ENCODE data around the gene KIF17.

KIF17 gene

DNA sequence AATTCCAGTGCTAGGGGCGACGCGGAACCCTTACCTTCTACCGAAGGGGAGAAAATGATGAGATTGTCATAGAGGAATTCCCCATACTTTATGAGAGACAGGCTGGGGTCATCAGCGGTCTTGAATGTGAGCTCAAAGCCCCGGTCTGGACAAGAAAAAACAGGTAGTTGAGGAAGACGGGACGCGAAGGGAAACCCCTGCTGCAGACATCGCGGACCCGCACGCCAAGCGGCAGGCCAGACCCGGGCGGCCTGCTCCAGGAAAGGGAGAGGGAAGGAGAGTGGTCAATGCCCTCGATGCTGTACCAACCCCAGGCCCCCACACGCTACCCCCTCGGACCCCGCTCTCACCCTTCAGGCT, 57.0 kb downstream of the KIF17 start:
- no peak for DNase-seq (ENCODE audit: low spot score)

GRCh38 chr1:20660363-20660762, 57.4 kb downstream of the KIF17 start:
- no peak for DNase-seq (ENCODE audit: low spot score)

- no peak for DNase-seq (ENCODE audit: low spot score)
These were observed 59.5 kb downstream of the KIF17 start for GRCh38 chr1:20658166-20658915.

DNA sequence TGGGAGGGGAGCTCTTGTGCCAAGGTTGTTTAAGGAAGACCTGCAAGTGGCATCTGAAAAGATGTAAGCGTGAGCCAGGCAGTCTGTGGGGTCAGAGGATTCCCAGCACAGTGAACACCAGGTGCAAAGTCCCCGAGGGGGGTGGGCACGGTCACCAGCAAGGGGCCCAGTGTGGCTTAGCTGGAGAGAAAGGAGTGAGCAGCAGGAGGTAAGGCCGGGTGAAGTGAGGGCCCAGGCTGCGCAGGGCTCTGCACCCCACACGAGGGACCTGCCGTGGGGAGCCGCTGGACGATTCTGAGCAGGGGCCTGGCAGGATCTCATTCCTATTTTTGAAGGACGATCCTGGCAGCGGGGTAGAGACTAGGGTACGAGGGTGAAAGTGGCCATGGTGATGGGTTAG, 60.8 kb downstream of the KIF17 start:
- no peak for DNase-seq (ENCODE audit: low spot score)

DNA sequence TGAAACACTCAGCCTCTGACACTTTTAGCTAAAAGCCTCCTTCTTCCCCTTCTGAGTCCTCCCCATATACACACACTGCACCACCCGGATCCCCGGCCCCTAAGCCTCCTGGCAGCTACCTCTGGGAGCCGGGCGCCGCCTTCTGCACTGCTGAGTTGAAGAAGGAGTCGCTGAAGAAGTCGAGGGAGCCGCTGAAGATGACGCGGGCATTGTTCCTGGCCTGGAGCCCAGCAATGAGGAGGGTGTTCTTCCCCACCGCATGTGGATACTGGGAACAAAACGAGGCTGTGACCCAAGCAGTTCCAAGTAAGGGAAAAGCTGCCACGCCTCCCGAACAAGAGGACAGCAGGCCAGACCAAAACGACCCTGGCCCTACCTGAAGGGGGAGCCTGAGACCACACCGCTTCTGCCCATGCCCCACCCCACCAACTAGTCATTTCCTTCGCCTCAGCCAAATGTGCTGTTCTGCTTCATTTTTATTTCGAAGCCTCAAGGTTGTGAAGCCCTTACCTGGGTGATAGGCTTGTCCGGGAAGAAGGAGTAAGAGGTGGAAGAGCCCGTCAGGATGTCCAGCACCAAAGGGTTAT, 63.6 kb downstream of the KIF17 start:
- no peak for DNase-seq (ENCODE audit: low spot score)

GRCh38 chr1:20652300-20652699, 65.5 kb downstream of the KIF17 start:
- no peak for DNase-seq (ENCODE audit: low spot score)

DNA sequence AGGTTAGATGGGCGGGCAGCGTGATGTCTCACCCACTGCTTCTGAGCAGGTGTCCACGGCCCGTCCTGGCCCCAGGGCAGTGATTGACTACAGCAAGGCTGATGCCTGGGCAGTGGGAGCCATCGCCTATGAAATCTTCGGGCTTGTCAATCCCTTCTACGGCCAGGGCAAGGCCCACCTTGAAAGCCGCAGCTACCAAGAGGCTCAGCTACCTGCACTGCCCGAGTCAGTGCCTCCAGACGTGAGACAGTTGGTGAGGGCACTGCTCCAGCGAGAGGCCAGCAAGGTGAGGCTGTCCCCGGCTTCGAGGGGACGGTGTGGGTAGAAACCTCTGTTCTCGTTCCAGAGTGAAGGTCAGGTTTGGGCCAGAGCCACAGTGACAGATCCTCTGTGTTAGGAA, 68.9 kb downstream of the KIF17 start:
- no peak for DNase-seq (ENCODE audit: low spot score)

DNA sequence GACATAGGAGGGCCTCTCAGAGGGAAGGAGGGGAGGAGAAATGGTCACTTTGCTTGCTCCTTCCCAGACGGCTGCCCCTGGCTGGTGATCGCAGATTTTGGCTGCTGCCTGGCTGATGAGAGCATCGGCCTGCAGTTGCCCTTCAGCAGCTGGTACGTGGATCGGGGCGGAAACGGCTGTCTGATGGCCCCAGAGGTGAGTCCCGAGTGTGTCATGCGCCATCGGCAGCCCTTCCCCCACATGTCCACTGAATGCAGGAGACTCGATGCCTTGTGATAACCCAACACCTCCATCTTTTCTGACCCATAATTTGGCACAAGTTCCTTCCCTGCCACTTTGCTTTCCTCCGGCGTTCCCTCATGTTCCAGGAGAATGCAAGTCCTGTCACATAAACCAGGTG, 69.4 kb downstream of the KIF17 start:
- no peak for DNase-seq (ENCODE audit: low spot score)

- DNase-seq (ENCODE audit: low spot score) = no peak
These were observed 72.4 kb downstream of the KIF17 start for GRCh38 chr1:20645414-20645813.

GRCh38 chr1:20644416-20644815, 73.4 kb downstream of the KIF17 start:
- no peak for DNase-seq (ENCODE audit: low spot score)

DNA sequence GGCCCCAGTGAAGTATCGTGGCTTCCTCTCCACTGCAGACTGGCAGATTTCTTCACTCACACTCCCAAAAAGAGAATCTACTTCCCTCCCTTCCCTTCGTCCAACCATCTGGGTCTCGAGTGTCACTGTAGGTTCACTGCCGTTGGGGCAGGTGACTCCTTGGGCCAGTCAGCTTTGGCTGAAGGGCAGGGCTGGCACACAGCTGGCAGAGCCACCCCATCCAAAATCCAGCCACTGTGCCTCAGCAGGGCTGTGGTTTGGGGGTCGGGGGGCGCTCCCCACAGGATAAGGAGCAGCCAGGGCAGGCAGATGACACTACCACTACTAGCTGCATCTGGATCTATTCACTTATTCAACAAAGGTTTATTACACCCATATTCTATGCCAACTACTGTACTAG, 74.7 kb downstream of the KIF17 start:
- DNase-seq (ENCODE audit: low spot score) = no peak

- no peak for DNase-seq (ENCODE audit: low spot score)
These were observed 75.8 kb downstream of the KIF17 start for GRCh38 chr1:20641975-20642374.

- DNase-seq (ENCODE audit: low spot score) = peak; percentile 69
These were observed 77.6 kb downstream of the KIF17 start for GRCh38 chr1:20640183-20640597.

DNA sequence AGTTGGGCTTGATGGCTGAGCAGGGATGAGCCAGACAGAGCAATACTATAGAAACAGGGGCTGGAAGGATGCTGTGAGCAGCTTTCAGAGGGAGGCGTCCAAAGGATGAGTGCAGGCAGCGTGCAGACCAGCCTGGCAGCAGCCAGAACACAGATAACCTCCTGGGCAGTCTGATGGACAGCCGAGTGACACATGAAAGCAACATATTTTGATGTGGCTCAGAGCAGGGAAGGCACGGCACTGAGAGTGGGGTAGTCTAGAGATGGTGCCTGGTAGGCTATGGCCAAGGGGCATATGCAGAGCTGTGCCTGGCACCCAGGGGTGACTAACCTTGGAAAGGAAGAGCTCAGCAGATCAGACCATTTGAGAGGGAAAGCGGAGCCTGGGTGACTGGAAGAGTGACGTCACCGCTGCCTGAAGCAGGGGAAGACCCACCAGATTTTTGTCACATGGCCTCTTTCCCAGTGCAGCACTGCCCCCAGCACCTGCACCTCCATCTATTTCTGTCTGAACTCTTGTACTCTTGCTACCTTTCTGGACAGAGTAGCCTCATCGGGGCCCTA, 80.9 kb downstream of the KIF17 start:
- DNase-seq (ENCODE audit: low spot score) = no peak

DNA sequence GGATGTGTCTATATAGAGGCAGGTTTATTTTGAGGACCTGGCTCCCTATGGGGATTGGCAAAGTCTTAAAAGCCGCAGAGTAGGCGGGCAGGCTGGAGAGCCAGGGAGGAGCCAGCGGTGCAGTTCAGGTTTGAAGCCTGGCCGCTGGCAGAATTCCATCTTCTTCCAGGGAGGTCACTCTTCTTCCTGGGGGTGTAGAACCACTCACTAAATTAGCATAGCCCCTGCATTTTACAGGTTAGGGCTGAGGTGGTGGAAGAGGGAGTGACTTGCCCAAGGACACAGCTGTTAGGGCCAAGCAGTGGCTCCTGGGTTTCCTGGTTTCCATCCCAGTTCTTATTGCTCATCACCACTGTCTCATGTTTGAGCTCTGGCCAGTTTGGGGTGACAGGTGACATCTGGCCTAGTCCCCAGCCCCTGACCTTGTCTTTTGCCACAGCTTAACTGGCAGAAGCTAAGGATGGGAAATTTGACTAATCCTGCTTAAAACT, 83.2 kb downstream of the KIF17 start:
- DNase-seq (ENCODE audit: low spot score) = peak; percentile 21

DNA sequence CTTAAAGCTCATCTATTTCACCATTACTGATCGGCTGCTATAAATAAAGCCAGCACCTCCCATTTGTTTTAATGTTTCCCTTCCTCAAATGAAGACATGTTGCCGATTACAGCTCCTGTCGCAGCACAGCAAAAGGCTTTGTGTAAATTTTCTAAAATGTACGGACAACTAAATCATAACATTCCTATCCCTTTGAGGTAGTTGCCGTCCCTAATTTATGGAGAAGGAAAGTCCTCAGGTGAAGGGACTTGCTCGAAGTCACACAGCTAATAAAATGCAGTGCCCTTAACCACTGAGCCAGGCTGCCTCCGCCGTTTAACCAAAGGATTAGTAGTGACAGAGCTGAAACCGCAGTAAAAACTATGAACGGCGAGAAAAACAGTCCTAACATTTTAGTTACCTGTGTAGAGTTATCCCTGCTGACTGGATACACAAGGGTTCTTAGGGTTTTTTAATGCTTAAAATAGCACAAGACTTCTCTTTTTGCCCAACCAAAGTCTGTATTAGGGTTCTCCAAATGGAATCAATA, 83.7 kb downstream of the KIF17 start:
- DNase-seq (ENCODE audit: low spot score) = peak; percentile 29

DNA sequence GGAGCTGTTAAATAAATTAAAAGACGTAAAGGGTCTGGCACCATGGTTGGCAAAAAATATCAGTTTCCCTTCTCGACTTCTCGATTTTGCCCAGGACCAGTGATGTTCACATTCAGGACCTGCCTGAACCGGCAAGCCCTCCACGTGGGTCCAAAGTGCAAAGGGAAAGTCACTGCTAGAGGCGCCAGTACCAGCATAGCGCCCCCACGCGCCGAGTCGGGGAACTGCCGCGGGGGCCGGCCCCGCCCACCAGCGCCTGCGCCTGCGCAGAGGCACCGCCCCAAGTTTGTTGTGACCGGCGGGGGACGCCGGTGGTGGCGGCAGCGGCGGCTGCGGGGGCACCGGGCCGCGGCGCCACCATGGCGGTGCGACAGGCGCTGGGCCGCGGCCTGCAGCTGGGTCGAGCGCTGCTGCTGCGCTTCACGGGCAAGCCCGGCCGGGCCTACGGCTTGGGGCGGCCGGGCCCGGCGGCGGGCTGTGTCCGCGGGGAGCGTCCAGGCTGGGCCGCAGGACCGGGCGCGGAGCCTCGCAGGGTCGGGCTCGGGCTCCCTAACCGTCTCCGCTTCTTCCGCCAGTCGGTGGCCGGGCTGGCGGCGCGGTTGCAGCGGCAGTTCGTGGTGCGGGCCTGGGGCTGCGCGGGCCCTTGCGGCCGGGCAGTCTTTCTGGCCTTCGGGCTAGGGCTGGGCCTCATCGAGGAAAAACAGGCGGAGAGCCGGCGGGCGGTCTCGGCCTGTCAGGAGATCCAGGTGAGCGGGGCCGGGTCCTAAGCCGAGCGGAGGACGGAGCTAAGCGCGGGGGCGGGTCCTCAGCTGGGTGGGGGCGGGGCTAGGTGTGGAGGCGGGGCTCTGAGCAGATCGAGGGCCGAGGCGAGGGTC, 84.4 kb downstream of the KIF17 start, which contains the start of gene PINK1:
Gene PINK1 (plus strand): TSS at position 269 of the 875 bp plus-strand sequence. CDS start 91 bp downstream, at position 360.
- peak; percentile 87 for DNase-seq (ENCODE audit: low spot score)

DNA sequence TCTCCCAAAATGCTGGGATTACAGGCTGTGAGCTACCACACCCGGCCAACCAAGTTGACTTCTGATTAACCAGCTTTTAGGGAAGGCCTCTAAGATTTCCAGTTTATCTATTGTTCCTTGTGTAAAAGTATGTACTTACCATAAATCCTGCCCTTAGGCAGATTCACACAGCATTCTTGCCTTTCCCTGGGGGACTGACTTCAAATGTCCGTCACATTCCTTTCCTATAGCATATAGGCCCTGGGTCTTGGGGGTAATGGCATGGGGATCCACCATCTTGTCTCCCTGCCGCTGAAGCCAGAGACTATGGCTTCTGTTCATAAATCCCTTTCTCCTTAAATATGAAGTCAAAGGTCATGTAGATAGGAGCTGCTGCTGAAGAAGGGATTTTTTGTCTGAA, 85.4 kb downstream of the KIF17 start:
- no peak for DNase-seq (ENCODE audit: low spot score)

GRCh38 chr1:20630729-20631128, 87.1 kb downstream of the KIF17 start:
- no peak for DNase-seq (ENCODE audit: low spot score)

- DNase-seq (ENCODE audit: low spot score) = no peak
These were observed 91.3 kb downstream of the KIF17 start for GRCh38 chr1:20626524-20626923.

DNA sequence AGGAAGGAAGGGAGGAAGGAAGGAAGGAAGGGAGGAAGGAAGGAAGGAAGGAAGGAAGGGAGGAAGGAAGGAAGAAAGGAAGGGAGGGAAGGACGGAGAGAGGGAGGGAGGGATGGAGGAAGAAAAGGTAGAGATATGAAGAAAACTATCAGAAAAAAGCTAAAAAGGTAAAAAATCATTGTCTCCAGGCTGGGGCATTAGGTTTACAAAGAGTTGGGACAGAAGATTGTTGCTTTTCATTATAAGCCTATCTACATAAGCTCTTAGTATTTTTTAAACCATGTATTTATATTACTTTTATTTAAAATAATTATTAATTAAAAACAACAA, 91.7 kb downstream of the KIF17 start:
- no peak for DNase-seq (ENCODE audit: low spot score)

Measured in CD4-positive, alpha-beta T cell treated with Interleukin-2 at 100 ng/mL for 4 hours (primary cell).